Chondrocyte (in vitro differentiated cells): ENCODE measurements around the gene FMNL3. TPM values are rescaled to one million over a fixed set of nuclear protein-coding genes. Genes with fewer than 3 reads are reported as not detected.
"Not testable (repeated sequence)": the region's sequence is repeated elsewhere in the genome, so short reads cannot be mapped to it uniquely, and the experiment has no call there.

ENCODE experiments used
- DNase-seq: peaks from one replicate; pipeline ENCODE4 v3.0.0; 2021; ENCODE audit warnings: mixed read lengths, low spot score
- H3K27ac Mint-ChIP-seq: one replicate; pipeline ENCODE4 v1.8.0; 2021; ENCODE audit warnings: mild to moderate bottlenecking, moderate library complexity, mixed read lengths; ENCODE audit not compliant: unreplicated experiment
- H3K27me3 Mint-ChIP-seq: 2 replicates; pipeline ENCODE4 v1.8.0; 2021; ENCODE audit warnings: low read depth, mixed read lengths
- H3K36me3 Mint-ChIP-seq: 2 replicates; pipeline ENCODE4 v1.8.0; 2021; ENCODE audit warnings: low read depth, mixed read lengths
- H3K4me1 Mint-ChIP-seq: 2 replicates; pipeline ENCODE4 v1.8.0; 2021; ENCODE audit warnings: low read depth, mild to moderate bottlenecking, mixed read lengths
- H3K4me3 Mint-ChIP-seq: one replicate; pipeline ENCODE4 v1.8.0; 2021; ENCODE audit warnings: mild to moderate bottlenecking, moderate library complexity, mixed read lengths; ENCODE audit not compliant: unreplicated experiment
- H3K9me3 Mint-ChIP-seq: 2 replicates; pipeline ENCODE4 v1.8.0; 2021; ENCODE audit warnings: low read depth, mixed read lengths
- total RNA-seq: library from RNA; stranded (reverse); gene quantifications from 3 replicates; pipeline ENCODE4 v1.2.1, GENCODE V29; 2021
- TF ChIP-seq, protein P1 (sequence below): fragments of 200-600 bp; sonication (generic); IDR thresholded peaks from 2 replicates; pipeline ENCODE4 v1.5.0; 2021; ENCODE audit warnings: antibody characterized with exemption, mild to moderate bottlenecking, moderate library complexity

FMNL3 gene
- total RNA-seq, 1 donor from 2014 or later = 55.6 TPM

DNA sequence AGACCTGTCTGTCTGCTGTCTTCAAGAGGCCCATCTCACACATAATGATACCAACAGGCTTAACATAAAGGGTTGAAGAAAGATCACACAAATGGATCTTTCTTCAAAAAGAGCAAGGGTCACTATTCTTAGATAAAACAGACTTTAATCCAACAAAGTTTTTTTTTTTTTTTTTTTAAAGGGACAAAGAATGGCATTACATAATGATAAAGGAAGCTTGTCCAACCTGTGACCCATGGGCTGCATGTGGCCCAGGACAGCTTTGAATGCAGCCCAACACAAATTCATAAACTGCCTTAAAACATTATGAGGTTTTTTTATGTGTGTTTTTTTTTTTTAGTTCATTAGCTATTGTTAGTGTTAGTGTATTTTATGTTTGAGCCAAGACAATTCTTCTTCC, 95.0 kb downstream of the FMNL3 start:
- Mint-ChIP-seq H3K27me3 (no peaks in the 10 kb centered on the region), H3K36me3 (no peaks in the 10 kb centered on the region), H3K4me3 (no peak overlapping the region), H3K9me3 (peaks cover 9% of the 10 kb centered on the region), H3K27ac (no peak overlapping the region), H3K4me1 (no peaks in the 10 kb centered on the region)
- DNase-seq = no peak
- TF ChIP-seq, protein P1, sequence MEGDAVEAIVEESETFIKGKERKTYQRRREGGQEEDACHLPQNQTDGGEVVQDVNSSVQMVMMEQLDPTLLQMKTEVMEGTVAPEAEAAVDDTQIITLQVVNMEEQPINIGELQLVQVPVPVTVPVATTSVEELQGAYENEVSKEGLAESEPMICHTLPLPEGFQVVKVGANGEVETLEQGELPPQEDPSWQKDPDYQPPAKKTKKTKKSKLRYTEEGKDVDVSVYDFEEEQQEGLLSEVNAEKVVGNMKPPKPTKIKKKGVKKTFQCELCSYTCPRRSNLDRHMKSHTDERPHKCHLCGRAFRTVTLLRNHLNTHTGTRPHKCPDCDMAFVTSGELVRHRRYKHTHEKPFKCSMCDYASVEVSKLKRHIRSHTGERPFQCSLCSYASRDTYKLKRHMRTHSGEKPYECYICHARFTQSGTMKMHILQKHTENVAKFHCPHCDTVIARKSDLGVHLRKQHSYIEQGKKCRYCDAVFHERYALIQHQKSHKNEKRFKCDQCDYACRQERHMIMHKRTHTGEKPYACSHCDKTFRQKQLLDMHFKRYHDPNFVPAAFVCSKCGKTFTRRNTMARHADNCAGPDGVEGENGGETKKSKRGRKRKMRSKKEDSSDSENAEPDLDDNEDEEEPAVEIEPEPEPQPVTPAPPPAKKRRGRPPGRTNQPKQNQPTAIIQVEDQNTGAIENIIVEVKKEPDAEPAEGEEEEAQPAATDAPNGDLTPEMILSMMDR = no peak

DNA sequence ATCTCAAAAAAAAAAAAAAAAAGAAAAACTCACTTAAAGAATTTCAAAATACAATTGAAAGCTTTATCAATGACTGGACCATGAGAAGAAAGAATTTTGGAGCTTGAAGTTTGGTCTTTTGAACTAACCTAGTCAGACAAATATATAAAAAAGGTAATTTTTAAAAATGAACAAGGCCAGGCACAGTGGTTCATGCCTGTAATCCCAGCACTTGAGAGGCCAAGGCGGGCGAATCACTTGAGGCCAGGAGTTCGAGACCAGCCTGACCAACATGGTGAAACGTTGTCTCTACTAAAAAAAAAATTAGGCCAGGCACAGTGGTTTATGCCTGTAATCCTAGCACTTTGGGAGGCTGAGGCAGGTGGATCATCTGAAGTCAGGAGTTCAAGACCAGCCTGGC, 96.4 kb downstream of the FMNL3 start:
- H3K4me3 Mint-ChIP-seq, H3K9me3 Mint-ChIP-seq, H3K36me3 Mint-ChIP-seq, DNase-seq, H3K4me1 Mint-ChIP-seq, H3K27ac Mint-ChIP-seq, H3K27me3 Mint-ChIP-seq: not testable (repeated sequence)

DNA sequence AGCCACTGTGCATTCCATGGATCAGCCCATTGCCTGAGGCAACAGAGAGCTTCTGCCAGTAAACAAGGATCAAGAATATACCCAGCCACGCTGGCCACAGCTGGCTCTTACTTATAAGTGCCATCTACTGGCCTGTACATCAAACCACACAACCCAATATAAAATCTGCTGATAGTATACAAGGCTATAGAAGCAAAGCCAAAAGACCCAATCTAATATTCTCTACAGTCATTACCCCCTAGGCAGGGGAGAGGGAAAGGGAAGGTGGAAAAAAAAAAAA, 97.4 kb downstream of the FMNL3 start:
- peaks cover 7% of the 10 kb centered on the region for H3K9me3 Mint-ChIP-seq
- no peaks in the 10 kb centered on the region for H3K36me3 Mint-ChIP-seq
- H3K4me3 Mint-ChIP-seq = no peak overlapping the region
- TF ChIP-seq, protein P1 = peak; percentile 46
- H3K27ac Mint-ChIP-seq = no peak overlapping the region
- no peaks in the 10 kb centered on the region for H3K27me3 Mint-ChIP-seq
- DNase-seq = no peak
- no peaks in the 10 kb centered on the region for H3K4me1 Mint-ChIP-seq

DNA sequence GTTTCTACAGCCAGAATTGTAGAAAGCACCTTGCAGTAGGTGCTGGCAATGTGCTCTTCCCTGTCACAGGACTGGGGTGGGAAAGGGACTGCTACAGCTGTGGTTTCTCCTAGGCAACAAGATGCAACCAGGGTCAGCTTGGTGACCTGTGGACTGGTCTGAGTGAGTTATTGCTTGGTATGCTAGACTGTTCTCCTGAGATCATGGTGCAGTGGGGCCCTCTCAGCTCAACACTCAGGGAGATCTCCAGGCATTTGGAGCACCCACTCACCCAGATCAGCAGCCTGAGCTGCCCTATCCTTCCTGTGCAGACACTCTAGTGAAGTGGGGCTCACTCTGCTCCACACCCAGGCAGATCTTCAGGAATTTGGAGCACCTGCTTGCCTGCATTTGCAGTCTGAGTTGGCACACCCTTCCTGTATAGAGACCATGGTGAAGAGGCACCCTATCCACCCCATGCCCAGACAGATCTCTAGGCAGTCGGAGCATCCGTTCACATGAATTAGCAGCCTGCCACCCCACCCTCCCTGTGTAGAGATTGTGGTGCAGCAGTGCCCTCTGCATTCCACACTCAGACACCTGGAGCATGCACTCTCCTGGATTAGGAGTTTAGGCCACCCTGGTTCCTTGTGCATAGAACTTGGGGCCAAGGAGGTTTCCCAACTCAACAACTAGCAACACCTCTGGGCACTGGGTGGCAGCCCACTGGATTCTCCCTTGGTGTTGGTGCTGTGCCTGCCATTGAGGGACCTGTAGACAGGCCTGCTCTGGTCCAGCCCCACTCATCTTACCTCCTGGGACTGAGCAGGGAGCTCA, 97.9 kb downstream of the FMNL3 start:
- no peak overlapping the region for H3K4me3 Mint-ChIP-seq
- no peaks in the 10 kb centered on the region for H3K4me1 Mint-ChIP-seq
- TF ChIP-seq, protein P1 = no peak
- peaks cover 5% of the 10 kb centered on the region for H3K9me3 Mint-ChIP-seq
- no peak overlapping the region for H3K27ac Mint-ChIP-seq
- H3K27me3 Mint-ChIP-seq = no peaks in the 10 kb centered on the region
- no peak for DNase-seq
- H3K36me3 Mint-ChIP-seq = no peaks in the 10 kb centered on the region

DNA sequence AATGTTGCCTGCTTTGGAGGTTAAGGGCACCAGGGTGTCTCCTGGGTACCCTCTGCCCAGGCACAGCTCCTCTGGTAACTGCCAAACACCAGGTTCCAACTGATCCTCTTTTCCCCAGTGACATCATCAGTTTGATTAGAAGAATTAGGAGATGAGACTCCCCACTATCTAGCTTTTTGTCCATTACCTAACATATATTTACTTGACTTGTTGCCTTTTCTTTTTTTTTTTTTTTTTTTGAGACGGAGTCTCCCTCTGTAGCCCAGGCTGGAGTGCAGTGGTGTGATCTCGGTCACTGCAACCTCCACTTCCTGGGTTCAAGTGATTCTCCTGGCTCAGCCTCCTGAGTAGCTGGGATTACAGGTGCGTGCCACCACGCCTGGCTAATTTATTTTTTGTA, 101.7 kb downstream of the FMNL3 start, which contains the start of gene FAM186B:
Gene FAM186B (minus strand): TSS at position 101 of the 400 bp plus-strand sequence. CDS start 162 bp downstream, outside the sequence.
- H3K9me3 Mint-ChIP-seq, DNase-seq, H3K36me3 Mint-ChIP-seq, H3K27ac Mint-ChIP-seq, H3K4me3 Mint-ChIP-seq, H3K4me1 Mint-ChIP-seq, H3K27me3 Mint-ChIP-seq: not testable (repeated sequence)

DNA sequence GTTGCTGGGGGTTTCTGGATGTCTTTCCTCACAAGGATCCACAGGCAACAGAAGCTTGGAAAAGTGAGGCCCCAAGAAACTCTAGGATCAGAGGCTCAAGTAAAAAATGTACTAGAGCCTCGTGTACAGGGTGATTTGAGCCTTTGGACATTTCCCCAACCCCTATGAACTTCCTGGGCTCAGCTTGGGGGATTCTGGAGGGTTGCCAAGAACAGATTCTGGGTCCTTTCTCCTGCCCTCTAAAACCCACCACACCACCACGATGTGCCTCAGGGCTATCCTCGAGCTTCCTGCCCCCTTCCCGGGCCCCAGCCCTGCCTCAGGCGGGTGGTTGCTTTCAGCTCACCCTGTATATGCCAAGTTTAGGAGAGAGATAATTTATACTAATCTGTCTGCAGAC, 102.3 kb downstream of the FMNL3 start:
- Mint-ChIP-seq H3K27ac (no peak overlapping the region), H3K27me3 (no peaks in the 10 kb centered on the region), H3K36me3 (peaks cover 4% of the 10 kb centered on the region), H3K4me3 (no peak overlapping the region), H3K9me3 (no peaks in the 10 kb centered on the region), H3K4me1 (no peaks in the 10 kb centered on the region)
- TF ChIP-seq, protein P1 = no peak
- DNase-seq = no peak
